ENCODE results near the gene MAPT.

DNA sequence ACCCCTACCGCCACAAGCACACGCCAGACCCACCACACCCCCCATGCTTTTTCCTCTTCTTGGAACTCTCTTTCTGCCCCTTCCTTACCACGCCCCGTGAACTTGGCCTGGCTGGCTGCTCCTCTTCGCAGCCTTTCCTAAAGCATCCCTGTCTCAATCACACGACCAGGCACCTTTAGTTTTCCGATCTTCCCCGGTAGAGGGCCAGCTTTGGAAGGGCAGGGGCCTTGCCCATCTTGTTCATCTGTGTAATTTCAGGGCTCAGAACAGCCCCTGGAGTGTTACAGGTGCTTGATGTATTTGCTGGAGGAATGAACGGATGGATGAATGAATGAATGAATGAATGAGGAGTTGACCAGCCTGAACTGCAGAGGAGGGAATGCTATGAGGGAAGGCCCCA is 45.9 kb upstream of the MAPT start:
- TF ChIP-seq CTCF (IDR thresholded peaks at IDR 0.05; ENCODE audit: borderline replicate concordance, extremely low read depth, low read length, poor library complexity, severe bottlenecking) (no peak), EZH2 (IDR thresholded peaks at IDR 0.05; ENCODE audit: borderline replicate concordance, low read depth, low read length, severe bottlenecking) (no peak)
